ENCODE measurements around the gene UFD1. TPM values are rescaled to one million over a fixed set of nuclear protein-coding genes. Genes with fewer than 3 reads are reported as not detected.

The UFD1 gene
- total and polyA plus RNA-seq, 9 of the 15 experiments (the other 6 are each of a cell fraction or from before 2014, with no cell fraction given), result 238 to 645 (median 363) TPM

DNA sequence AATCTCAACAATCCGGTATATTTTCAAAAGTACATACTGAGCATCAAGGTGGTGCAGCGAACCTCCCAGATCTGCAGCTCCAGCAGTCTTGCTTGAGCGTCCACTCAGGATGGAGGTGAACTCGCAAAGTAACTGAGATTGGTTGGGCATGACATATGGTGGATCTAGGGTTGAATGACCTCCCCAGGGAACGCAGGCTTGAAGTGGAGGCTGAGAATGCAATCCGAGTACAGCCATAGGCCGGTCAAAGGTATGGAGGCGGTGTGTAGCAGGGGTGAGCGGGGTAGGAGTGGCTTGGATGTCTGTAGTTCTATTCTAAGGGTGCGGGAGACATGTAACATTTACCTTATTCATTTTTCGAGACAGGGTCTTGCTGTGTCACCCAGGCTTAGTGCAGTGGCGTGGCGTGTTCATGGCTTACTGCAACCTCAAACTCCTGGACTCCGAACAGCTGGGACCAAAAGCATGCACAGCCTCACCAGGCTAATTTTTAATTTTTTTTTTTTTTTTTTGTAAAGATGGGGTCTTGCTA, 30.9 kb downstream of the UFD1 start (continued):
- TF ChIP-seq RREB1 (CRISPR knock-in tag; IDR thresholded peaks at IDR 0.05), result 0 out of 2 replicates have a peak, but pooled peaks have one; percentile 61
- no peak for TF ChIP-seq ZNF124 (CRISPR knock-in tag; IDR thresholded peaks at IDR 0.05)
- TF ChIP-seq PRMT5 (CRISPR knock-in tag; IDR thresholded peaks at IDR 0.05), result no peak
- TF ChIP-seq, protein P1, sequence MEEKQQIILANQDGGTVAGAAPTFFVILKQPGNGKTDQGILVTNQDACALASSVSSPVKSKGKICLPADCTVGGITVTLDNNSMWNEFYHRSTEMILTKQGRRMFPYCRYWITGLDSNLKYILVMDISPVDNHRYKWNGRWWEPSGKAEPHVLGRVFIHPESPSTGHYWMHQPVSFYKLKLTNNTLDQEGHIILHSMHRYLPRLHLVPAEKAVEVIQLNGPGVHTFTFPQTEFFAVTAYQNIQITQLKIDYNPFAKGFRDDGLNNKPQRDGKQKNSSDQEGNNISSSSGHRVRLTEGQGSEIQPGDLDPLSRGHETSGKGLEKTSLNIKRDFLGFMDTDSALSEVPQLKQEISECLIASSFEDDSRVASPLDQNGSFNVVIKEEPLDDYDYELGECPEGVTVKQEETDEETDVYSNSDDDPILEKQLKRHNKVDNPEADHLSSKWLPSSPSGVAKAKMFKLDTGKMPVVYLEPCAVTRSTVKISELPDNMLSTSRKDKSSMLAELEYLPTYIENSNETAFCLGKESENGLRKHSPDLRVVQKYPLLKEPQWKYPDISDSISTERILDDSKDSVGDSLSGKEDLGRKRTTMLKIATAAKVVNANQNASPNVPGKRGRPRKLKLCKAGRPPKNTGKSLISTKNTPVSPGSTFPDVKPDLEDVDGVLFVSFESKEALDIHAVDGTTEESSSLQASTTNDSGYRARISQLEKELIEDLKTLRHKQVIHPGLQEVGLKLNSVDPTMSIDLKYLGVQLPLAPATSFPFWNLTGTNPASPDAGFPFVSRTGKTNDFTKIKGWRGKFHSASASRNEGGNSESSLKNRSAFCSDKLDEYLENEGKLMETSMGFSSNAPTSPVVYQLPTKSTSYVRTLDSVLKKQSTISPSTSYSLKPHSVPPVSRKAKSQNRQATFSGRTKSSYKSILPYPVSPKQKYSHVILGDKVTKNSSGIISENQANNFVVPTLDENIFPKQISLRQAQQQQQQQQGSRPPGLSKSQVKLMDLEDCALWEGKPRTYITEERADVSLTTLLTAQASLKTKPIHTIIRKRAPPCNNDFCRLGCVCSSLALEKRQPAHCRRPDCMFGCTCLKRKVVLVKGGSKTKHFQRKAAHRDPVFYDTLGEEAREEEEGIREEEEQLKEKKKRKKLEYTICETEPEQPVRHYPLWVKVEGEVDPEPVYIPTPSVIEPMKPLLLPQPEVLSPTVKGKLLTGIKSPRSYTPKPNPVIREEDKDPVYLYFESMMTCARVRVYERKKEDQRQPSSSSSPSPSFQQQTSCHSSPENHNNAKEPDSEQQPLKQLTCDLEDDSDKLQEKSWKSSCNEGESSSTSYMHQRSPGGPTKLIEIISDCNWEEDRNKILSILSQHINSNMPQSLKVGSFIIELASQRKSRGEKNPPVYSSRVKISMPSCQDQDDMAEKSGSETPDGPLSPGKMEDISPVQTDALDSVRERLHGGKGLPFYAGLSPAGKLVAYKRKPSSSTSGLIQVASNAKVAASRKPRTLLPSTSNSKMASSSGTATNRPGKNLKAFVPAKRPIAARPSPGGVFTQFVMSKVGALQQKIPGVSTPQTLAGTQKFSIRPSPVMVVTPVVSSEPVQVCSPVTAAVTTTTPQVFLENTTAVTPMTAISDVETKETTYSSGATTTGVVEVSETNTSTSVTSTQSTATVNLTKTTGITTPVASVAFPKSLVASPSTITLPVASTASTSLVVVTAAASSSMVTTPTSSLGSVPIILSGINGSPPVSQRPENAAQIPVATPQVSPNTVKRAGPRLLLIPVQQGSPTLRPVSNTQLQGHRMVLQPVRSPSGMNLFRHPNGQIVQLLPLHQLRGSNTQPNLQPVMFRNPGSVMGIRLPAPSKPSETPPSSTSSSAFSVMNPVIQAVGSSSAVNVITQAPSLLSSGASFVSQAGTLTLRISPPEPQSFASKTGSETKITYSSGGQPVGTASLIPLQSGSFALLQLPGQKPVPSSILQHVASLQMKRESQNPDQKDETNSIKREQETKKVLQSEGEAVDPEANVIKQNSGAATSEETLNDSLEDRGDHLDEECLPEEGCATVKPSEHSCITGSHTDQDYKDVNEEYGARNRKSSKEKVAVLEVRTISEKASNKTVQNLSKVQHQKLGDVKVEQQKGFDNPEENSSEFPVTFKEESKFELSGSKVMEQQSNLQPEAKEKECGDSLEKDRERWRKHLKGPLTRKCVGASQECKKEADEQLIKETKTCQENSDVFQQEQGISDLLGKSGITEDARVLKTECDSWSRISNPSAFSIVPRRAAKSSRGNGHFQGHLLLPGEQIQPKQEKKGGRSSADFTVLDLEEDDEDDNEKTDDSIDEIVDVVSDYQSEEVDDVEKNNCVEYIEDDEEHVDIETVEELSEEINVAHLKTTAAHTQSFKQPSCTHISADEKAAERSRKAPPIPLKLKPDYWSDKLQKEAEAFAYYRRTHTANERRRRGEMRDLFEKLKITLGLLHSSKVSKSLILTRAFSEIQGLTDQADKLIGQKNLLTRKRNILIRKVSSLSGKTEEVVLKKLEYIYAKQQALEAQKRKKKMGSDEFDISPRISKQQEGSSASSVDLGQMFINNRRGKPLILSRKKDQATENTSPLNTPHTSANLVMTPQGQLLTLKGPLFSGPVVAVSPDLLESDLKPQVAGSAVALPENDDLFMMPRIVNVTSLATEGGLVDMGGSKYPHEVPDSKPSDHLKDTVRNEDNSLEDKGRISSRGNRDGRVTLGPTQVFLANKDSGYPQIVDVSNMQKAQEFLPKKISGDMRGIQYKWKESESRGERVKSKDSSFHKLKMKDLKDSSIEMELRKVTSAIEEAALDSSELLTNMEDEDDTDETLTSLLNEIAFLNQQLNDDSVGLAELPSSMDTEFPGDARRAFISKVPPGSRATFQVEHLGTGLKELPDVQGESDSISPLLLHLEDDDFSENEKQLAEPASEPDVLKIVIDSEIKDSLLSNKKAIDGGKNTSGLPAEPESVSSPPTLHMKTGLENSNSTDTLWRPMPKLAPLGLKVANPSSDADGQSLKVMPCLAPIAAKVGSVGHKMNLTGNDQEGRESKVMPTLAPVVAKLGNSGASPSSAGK (IDR thresholded peaks at IDR 0.05), result no peak
- no peak for TF ChIP-seq ARHGAP35 (IDR thresholded peaks at IDR 0.05; ENCODE audit: partially characterized antibody)
- TF ChIP-seq, protein P2, sequence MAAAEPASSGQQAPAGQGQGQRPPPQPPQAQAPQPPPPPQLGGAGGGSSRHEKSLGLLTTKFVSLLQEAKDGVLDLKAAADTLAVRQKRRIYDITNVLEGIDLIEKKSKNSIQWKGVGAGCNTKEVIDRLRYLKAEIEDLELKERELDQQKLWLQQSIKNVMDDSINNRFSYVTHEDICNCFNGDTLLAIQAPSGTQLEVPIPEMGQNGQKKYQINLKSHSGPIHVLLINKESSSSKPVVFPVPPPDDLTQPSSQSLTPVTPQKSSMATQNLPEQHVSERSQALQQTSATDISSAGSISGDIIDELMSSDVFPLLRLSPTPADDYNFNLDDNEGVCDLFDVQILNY (CRISPR knock-in tag; IDR thresholded peaks at IDR 0.05), result no peak
- TF ChIP-seq ZNF143 (CRISPR knock-in tag; IDR thresholded peaks at IDR 0.05), result no peak
- TF ChIP-seq GTF2B (IDR thresholded peaks at IDR 0.05; ENCODE audit: extremely low read depth, insufficient read length), result no peak
- TF ChIP-seq DACH1 (IDR thresholded peaks at IDR 0.05; ENCODE audit: partially characterized antibody), result no peak
